Measurements from ENCODE around the gene SASH1. TPM values are rescaled to one million over a fixed set of nuclear protein-coding genes. Genes with fewer than 3 reads are reported as not detected.

The SASH1 gene
- total RNA-seq, 2 donors from 2014 or later = 4.6 to 12.4 TPM

DNA sequence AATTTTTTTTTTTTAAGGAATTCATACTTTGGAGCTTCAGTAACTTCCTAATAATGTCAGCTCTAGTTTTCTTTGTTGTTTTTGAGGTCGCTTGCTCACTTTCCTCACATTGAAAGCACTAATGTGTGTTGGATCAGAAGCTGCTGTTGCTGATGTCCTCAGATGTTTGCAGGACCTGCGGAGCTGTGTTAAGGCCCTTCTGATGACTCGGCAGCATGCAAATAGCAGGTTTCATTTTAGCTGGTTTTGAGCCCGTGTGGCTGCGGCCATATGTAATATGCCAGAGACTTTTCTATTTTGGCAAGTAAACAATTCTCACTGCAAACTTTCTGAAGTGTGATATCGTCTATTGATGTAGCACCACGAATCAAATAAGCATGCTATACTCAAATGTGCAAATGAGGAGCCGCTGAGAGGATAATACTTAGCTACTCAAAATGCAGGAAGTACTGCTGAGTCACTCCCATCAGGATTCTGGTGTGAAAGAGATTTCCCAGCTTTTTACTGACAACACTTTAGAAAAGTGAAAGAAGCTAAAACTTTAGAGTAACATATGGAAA lies 187.8 kb downstream of the SASH1 start:
- peaks cover 3% of the 10 kb centered on the region for H3K4me1 ChIP-seq (ENCODE audit: control insufficient read depth, insufficient read depth, low read length)
- no peaks in the 10 kb centered on the region for H3K27me3 Mint-ChIP-seq (ENCODE audit: insufficient read depth)
- H3K27ac ChIP-seq (ENCODE audit: low read depth, low read length) = peak overlapping the region; percentile 1
- H3K9me3 Mint-ChIP-seq = peaks cover 7% of the 10 kb centered on the region
- peaks cover 43% of the 10 kb centered on the region for H3K36me3 ChIP-seq (ENCODE audit: control insufficient read depth, insufficient read depth, low read length)
- H3K9ac ChIP-seq (ENCODE audit: extremely low read depth, low read length, poor library complexity, severe bottlenecking) = no peak overlapping the region
- no peaks in the 10 kb centered on the region for H3K27me3 ChIP-seq (ENCODE audit: control insufficient read depth, insufficient read depth, low read length, poor library complexity, severe bottlenecking)
- peak overlapping the region; percentile 89 for H3K27ac Mint-ChIP-seq
- H3K4me3 Mint-ChIP-seq = no peak overlapping the region
- DNase-seq = peak; percentile 76
- TF ChIP-seq, protein P1, sequence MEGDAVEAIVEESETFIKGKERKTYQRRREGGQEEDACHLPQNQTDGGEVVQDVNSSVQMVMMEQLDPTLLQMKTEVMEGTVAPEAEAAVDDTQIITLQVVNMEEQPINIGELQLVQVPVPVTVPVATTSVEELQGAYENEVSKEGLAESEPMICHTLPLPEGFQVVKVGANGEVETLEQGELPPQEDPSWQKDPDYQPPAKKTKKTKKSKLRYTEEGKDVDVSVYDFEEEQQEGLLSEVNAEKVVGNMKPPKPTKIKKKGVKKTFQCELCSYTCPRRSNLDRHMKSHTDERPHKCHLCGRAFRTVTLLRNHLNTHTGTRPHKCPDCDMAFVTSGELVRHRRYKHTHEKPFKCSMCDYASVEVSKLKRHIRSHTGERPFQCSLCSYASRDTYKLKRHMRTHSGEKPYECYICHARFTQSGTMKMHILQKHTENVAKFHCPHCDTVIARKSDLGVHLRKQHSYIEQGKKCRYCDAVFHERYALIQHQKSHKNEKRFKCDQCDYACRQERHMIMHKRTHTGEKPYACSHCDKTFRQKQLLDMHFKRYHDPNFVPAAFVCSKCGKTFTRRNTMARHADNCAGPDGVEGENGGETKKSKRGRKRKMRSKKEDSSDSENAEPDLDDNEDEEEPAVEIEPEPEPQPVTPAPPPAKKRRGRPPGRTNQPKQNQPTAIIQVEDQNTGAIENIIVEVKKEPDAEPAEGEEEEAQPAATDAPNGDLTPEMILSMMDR (conservative IDR thresholded peaks at IDR 0.05) = no peak
- H3K36me3 Mint-ChIP-seq (ENCODE audit: low read depth) = peaks cover 33% of the 10 kb centered on the region
- H3K4me1 Mint-ChIP-seq = peaks cover 13% of the 10 kb centered on the region
- 36 to 37% methylated on average over 8 of the region's 8 CpGs for WGBS, 2 experiments (ENCODE audit: insufficient coverage in 1 of 2, insufficient read length in 1 of 2)
- no peak overlapping the region for H3K4me3 ChIP-seq (ENCODE audit: low read length)
- no peaks in the 10 kb centered on the region for H3K9me3 ChIP-seq (ENCODE audit: control insufficient read depth, low read length)

DNA sequence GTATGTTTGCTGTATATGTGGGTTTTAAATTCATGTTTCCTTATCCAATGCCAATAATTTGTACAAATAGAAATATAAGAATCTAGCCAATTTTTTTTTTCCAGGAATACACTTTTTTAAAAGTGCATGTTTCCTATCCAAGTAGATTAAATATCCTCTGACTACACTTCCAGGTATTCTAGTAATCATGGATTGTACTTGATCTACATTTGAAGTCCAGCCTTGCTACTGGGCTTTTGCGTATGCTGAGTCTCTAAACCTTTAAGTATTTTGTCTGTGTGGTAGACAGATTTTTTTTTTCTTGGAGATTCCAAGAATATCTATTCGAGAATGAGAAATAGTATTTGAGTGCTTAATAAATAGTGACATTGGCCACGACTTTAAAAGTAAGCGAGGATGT lies 188.3 kb downstream of the SASH1 start:
- H3K4me1 Mint-ChIP-seq = peaks cover 13% of the 10 kb centered on the region
- Histone ChIP-seq H3K9me3 (ENCODE audit: control insufficient read depth, low read length) (no peaks in the 10 kb centered on the region), H3K9ac (ENCODE audit: extremely low read depth, low read length, poor library complexity, severe bottlenecking) (no peak overlapping the region), H3K27ac (ENCODE audit: low read depth, low read length) (peak overlapping the region; percentile 1), H3K27me3 (ENCODE audit: control insufficient read depth, insufficient read depth, low read length, poor library complexity, severe bottlenecking) (no peaks in the 10 kb centered on the region), H3K36me3 (ENCODE audit: control insufficient read depth, insufficient read depth, low read length) (peaks cover 45% of the 10 kb centered on the region), H3K4me1 (ENCODE audit: control insufficient read depth, insufficient read depth, low read length) (peaks cover 3% of the 10 kb centered on the region), H3K4me3 (ENCODE audit: low read length) (no peak overlapping the region)
- H3K27me3 Mint-ChIP-seq (ENCODE audit: insufficient read depth) = no peaks in the 10 kb centered on the region
- peak overlapping the region; percentile 89 for H3K27ac Mint-ChIP-seq
- peaks cover 7% of the 10 kb centered on the region for H3K9me3 Mint-ChIP-seq
- WGBS, 2 experiments (ENCODE audit: insufficient coverage in 1 of 2, insufficient read length in 1 of 2) = 88 to 92% methylated on average over 3 to 4 of the region's 4 CpGs
- H3K4me3 Mint-ChIP-seq = no peak overlapping the region
- TF ChIP-seq, protein P1 (conservative IDR thresholded peaks at IDR 0.05) = no peak
- DNase-seq = no peak
- peaks cover 33% of the 10 kb centered on the region for H3K36me3 Mint-ChIP-seq (ENCODE audit: low read depth)

DNA sequence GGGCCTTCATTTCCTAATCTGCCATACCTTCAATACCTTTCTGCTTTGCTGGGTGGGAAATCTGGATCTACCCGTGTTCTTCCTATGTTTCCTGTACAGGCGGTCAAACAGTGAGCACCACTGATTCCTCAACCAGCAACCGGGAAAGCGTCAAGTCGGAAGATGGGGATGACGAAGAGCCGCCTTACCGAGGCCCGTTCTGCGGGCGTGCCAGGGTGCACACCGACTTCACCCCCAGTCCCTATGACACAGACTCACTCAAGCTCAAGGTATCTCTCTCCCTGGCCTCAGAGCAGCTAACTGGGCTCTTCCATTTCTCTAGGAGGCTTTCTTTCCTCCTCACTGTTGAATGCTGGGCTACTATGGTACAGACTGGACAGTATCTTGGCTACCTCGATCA lies 190.1 kb downstream of the SASH1 start:
- Mint-ChIP-seq H3K4me1 (peaks cover 13% of the 10 kb centered on the region), H3K27me3 (ENCODE audit: insufficient read depth) (no peaks in the 10 kb centered on the region), H3K4me3 (no peak overlapping the region), H3K9me3 (peaks cover 7% of the 10 kb centered on the region), H3K36me3 (ENCODE audit: low read depth) (peaks cover 28% of the 10 kb centered on the region), H3K27ac (no peak overlapping the region)
- Histone ChIP-seq H3K9me3 (ENCODE audit: control insufficient read depth, low read length) (no peaks in the 10 kb centered on the region), H3K27ac (ENCODE audit: low read depth, low read length) (no peak overlapping the region), H3K36me3 (ENCODE audit: control insufficient read depth, insufficient read depth, low read length) (peaks cover 42% of the 10 kb centered on the region), H3K9ac (ENCODE audit: extremely low read depth, low read length, poor library complexity, severe bottlenecking) (no peak overlapping the region), H3K27me3 (ENCODE audit: control insufficient read depth, insufficient read depth, low read length, poor library complexity, severe bottlenecking) (no peaks in the 10 kb centered on the region), H3K4me3 (ENCODE audit: low read length) (no peak overlapping the region), H3K4me1 (ENCODE audit: control insufficient read depth, insufficient read depth, low read length) (peaks cover 3% of the 10 kb centered on the region)
- no peak for DNase-seq
- WGBS, 2 experiments (ENCODE audit: insufficient coverage in 1 of 2, insufficient read length in 1 of 2) = 95 to 100% methylated on average over 13 of the region's 13 CpGs
- TF ChIP-seq, protein P1 (conservative IDR thresholded peaks at IDR 0.05) = no peak
